BLaER1 (cell line): ENCODE data around the gene EPSTI1.
"Not testable (repeated sequence)": the region's sequence is repeated elsewhere in the genome, so short reads cannot be mapped to it uniquely, and the experiment has no call there.

Experiments
- H3K27ac ChIP-seq: shearing (Covaris generic); formaldehyde crosslinking; 2 replicates; pipeline ENCODE4 v1.8.1; 2022
- H3K27me3 ChIP-seq: shearing (Covaris generic); formaldehyde crosslinking; 2 replicates; pipeline ENCODE4 v1.8.1; 2022
- H3K36me3 ChIP-seq: shearing (Covaris generic); formaldehyde crosslinking; 2 replicates; pipeline ENCODE4 v1.8.1; 2022
- H3K4me1 ChIP-seq: shearing (Covaris generic); formaldehyde crosslinking; 2 replicates; pipeline ENCODE4 v1.8.1; 2022
- H3K4me2 ChIP-seq: shearing (Covaris generic); formaldehyde crosslinking; 2 replicates; pipeline ENCODE4 v1.8.1; 2022
- H3K4me3 ChIP-seq: shearing (Covaris generic); formaldehyde crosslinking; 2 replicates; pipeline ENCODE4 v1.8.1; 2022
- H3K9ac ChIP-seq: shearing (Covaris generic); formaldehyde crosslinking; 2 replicates; pipeline ENCODE4 v1.8.1; 2022
- H3K9me3 ChIP-seq: shearing (Covaris generic); formaldehyde crosslinking; 2 replicates; pipeline ENCODE4 v1.8.1; 2022
- H4K20me1 ChIP-seq: shearing (Covaris generic); formaldehyde crosslinking; 2 replicates; pipeline ENCODE4 v1.8.1; 2022
- Cebpa-rat ChIP-seq: shearing (Covaris generic); IDR thresholded peaks from 2 replicates; pipeline ENCODE4 v1.8.1; 2022

The EPSTI1 gene

DNA sequence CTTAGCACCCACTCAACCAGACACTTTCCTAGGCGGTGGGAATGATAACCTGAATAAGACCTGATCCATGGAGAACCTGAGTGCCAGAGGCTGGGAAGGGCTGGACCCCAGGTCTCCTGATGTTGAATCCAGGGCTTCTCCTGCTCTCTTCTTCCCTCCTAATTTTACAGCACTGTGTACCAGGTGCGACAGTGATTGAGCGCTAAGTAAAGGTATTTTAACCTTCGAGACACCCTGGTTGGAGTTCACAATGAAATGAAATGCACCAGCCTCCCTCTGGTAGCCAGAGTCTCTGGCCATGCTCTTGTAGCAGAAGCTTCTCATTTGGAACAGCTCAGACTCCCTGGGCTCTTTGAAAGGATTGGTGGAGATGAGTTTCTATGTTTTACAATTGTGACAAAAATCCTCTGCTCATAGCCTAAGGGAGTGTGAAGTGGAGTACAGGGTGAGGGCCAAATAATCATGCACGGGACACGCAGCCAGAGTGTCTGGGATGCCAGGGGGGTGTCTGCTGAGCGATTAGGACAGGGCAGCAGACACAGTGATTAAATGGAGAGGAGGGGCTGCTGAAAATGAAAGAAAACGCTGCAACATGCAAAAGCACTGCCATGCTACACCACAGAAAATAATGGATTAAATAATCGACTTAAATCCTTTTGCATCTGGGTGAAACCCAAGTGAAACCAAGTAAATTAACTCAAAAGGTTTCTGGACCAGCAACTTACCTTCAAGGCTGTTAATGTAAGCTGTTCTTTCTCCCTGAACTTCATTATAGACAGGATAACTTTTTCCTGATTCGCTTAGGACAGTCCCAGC is 126.9 kb downstream of the EPSTI1 start:
- Histone ChIP-seq H3K4me1 (no peaks in the 10 kb centered on the region), H3K36me3 (no peaks in the 10 kb centered on the region), H3K4me2 (no peak overlapping the region), H4K20me1 (no peaks in the 10 kb centered on the region), H3K27ac (no peak overlapping the region), H3K9ac (no peak overlapping the region), H3K27me3 (no peaks in the 10 kb centered on the region), H3K9me3 (no peaks in the 10 kb centered on the region), H3K4me3 (no peak overlapping the region)
- no peak for TF ChIP-seq Cebpa-rat

DNA sequence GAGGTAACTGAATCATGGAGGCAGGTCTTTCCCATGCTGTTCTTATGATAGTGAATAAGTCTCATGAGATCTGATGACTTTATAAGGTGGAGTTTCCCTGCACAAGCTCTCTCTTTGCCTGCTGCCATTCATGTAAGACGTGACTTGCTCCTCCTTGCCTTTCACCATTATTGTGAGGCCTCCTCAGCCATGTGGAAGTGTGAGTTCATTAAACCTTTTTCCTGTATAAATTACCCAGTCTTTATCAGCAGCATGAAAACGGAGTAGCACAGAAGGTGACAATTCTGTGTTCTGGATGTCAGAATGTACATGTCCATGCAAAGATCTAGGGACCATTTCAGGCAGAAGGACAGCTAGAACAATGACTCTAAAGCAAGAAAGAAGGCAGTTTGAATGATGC is 129.7 kb downstream of the EPSTI1 start:
- H3K27me3 ChIP-seq, H4K20me1 ChIP-seq, H3K9ac ChIP-seq, H3K4me2 ChIP-seq, H3K9me3 ChIP-seq, H3K36me3 ChIP-seq, H3K27ac ChIP-seq, H3K4me3 ChIP-seq, H3K4me1 ChIP-seq: not testable (repeated sequence)

DNA sequence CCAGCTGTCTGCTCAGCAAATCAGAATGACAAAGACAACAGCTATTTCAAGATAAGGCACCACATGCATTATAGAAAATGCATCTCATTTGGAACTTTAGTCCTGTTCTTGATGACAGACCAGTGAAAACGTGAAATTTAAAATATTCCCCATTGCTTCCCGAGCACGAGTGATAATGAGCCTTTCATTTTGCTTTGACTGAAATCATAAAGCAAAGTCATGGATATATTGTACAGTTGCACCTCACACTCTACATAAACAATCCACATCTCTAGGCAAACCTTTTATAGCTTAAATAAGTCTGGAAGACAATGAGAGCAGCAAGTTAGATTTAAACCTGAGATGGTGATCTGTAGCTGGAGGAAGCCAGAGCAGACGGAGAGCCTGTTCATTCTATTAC is 131.6 kb downstream of the EPSTI1 start:
- no peaks in the 10 kb centered on the region for H3K27me3 ChIP-seq
- H3K9ac ChIP-seq, result no peak overlapping the region
- no peaks in the 10 kb centered on the region for H3K4me1 ChIP-seq
- H3K4me2 ChIP-seq, result no peak overlapping the region
- TF ChIP-seq Cebpa-rat, result no peak
- no peaks in the 10 kb centered on the region for H3K36me3 ChIP-seq
- H3K27ac ChIP-seq, result no peak overlapping the region
- no peaks in the 10 kb centered on the region for H4K20me1 ChIP-seq
- H3K4me3 ChIP-seq, result no peak overlapping the region
- H3K9me3 ChIP-seq, result no peaks in the 10 kb centered on the region

DNA sequence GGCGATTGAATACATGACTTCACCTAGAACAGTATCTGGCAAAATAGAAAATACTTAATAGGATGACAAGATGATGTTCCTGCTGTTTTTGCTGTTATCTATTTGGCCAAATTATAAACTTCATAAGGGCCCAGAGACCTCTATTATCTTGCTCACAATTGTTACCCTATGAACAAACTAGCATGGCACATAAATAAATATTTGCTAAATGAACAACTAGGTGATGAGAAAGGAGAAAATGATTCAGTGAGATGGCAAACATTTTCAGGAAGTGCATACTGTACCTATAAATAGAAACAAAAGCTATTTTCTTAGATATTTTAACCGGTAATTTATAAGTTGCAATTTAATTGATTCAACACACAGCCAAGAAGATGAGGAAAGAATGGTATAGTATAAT is 132.3 kb downstream of the EPSTI1 start:
- H3K27me3 ChIP-seq, result no peaks in the 10 kb centered on the region
- H4K20me1 ChIP-seq, result no peaks in the 10 kb centered on the region
- H3K4me3 ChIP-seq, result no peak overlapping the region
- H3K9me3 ChIP-seq, result no peaks in the 10 kb centered on the region
- no peak overlapping the region for H3K4me2 ChIP-seq
- H3K9ac ChIP-seq, result no peak overlapping the region
- no peak overlapping the region for H3K27ac ChIP-seq
- H3K4me1 ChIP-seq, result no peaks in the 10 kb centered on the region
- H3K36me3 ChIP-seq, result no peaks in the 10 kb centered on the region
- TF ChIP-seq Cebpa-rat, result no peak

DNA sequence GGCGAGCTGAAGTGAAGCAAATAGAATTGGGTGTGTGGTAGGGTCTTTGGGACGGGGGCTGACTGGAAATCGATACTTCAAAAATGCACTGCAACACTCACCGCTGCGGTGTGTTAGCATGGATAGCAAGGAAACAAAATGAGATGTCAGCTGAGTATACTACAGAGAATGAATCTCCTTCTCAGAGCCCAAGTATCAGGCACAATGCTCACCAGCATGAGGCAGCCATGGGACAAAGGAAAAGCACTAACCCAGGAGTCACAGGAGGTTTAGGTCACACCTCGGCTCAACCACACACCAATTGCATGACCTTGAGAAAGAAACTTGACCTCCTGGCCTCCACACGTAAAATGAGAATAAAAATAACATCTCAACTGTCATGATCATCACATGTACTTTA is 136.6 kb downstream of the EPSTI1 start:
- Histone ChIP-seq H3K9me3 (no peaks in the 10 kb centered on the region), H3K36me3 (no peaks in the 10 kb centered on the region), H3K9ac (no peak overlapping the region), H3K27ac (no peak overlapping the region), H3K4me1 (no peaks in the 10 kb centered on the region), H4K20me1 (no peaks in the 10 kb centered on the region), H3K4me3 (no peak overlapping the region), H3K27me3 (no peaks in the 10 kb centered on the region), H3K4me2 (no peak overlapping the region)
- no peak for TF ChIP-seq Cebpa-rat

DNA sequence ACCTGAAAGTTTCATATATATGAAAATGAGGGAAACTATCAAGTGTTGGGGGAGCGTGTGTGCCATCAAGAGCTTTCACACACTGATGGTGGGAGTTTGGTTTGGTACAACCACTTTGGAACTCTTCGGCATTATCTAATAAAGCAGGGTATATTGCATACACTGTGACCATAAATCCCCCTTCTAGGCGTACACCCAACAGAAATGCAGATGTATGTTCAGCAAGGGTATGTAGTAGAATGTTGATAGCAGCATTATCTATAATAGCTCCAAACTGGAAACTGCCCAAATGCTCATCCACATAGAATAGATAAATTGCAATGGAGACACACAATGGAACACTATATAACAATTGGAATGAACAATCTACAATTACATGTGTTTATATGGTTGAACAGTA is 139.9 kb downstream of the EPSTI1 start:
- H3K36me3 ChIP-seq, result no peaks in the 10 kb centered on the region
- H4K20me1 ChIP-seq, result no peaks in the 10 kb centered on the region
- H3K4me2 ChIP-seq, result no peak overlapping the region
- no peak overlapping the region for H3K9ac ChIP-seq
- no peaks in the 10 kb centered on the region for H3K27me3 ChIP-seq
- no peaks in the 10 kb centered on the region for H3K4me1 ChIP-seq
- no peaks in the 10 kb centered on the region for H3K9me3 ChIP-seq
- no peak for TF ChIP-seq Cebpa-rat
- H3K27ac ChIP-seq, result no peak overlapping the region
- no peak overlapping the region for H3K4me3 ChIP-seq

DNA sequence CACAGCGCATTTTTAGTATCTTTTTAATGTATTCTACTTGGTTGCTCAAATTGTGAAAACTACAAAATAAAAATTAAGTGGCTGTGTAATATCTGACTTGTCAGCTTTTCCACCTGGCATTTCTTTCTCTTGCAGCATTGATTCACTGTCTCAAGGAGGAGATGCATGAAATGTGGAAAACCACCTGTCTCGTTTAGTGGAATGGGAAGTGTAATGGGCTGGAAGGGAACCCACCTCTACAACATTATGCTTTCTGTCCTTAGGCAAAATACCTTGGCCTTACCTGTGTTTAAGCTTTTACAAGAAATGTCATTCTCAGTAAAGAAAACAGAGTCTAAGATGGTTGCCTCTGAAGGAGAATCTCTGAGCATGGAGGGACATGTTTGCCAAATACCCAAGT is 142.8 kb downstream of the EPSTI1 start:
- H3K4me1 ChIP-seq, result no peaks in the 10 kb centered on the region
- no peaks in the 10 kb centered on the region for H3K9me3 ChIP-seq
- no peak overlapping the region for H3K9ac ChIP-seq
- TF ChIP-seq Cebpa-rat, result no peak
- H3K4me3 ChIP-seq, result no peak overlapping the region
- H3K27me3 ChIP-seq, result no peaks in the 10 kb centered on the region
- H3K4me2 ChIP-seq, result no peak overlapping the region
- H4K20me1 ChIP-seq, result no peaks in the 10 kb centered on the region
- H3K27ac ChIP-seq, result no peak overlapping the region
- no peaks in the 10 kb centered on the region for H3K36me3 ChIP-seq

DNA sequence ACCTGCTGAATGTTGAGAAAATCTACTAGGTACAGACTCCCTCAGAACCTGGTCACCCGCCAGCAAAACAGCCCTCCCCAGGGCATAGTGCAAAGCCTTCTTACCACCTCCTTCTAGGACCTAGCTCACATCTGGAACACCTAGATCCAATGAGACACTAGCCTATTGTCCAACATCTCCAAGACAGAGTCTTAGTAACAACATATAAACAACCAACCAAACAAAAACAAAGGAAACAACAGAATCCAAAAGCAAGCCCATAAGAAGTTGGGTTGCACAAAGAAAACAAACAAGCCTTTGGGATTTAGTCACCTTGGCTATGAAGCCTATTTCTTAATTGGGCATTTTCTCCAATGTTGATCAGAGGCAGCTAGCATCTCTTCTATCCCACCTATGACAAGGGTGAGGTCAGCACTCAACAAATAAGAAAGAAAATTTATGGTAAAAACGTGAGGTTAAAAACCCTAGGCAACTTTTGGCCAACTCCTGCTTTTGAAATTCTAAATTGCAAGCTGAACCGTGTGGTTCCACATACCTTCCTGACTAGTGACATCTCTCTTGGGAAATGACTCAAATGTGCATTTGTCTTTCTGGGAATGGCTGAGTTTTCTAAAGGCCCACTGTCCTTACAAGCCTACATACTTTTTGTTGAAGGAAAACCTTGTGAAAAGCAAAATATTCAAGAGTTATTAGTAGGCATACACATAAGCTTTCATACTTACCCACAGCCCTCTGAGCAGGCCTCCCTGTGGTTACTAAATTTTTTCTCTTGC is 144.0 kb downstream of the EPSTI1 start:
- H3K27me3 ChIP-seq, result no peaks in the 10 kb centered on the region
- no peaks in the 10 kb centered on the region for H3K9me3 ChIP-seq
- TF ChIP-seq Cebpa-rat, result no peak
- H4K20me1 ChIP-seq, result no peaks in the 10 kb centered on the region
- H3K27ac ChIP-seq, result no peak overlapping the region
- H3K4me3 ChIP-seq, result no peak overlapping the region
- no peak overlapping the region for H3K9ac ChIP-seq
- H3K4me2 ChIP-seq, result no peak overlapping the region
- H3K36me3 ChIP-seq, result no peaks in the 10 kb centered on the region
- H3K4me1 ChIP-seq, result no peaks in the 10 kb centered on the region

DNA sequence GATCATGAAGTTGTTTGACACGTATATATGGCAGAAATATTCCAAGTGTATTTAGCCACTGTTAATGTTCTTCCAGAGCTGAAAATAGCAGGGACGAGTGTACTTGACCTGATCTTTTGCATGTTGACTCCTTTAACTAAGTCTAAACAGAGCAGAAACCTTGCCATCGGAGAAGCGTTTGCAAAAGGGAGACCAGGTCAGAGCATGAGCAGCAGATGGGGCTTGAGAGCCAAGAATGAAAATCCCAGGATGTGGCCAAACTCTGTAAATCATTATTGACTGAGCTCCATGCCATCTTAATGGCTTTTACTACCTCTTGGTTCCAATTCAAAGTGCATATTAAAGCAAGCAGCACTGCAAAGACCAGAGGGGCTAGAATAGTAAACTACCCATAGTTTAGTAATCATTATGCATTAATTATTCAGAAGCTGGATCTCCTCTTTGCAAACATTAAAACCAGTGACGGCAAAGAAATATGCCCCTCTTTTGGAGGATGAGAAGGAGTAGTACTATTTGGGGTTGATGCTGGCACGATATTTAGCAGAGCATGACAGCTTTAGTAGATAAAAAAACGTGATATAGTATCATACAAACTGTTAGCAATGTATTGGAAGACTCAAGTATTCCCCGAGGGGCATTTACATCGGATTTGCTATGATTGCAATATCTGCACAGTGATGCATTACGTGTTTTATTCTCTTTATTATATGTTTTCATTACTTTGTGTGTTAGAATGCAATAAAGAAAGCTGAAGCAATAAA is 154.9 kb downstream of the EPSTI1 start:
- H3K9ac ChIP-seq, result no peak overlapping the region
- no peak overlapping the region for H3K4me2 ChIP-seq
- no peaks in the 10 kb centered on the region for H3K9me3 ChIP-seq
- no peaks in the 10 kb centered on the region for H3K27me3 ChIP-seq
- H3K4me3 ChIP-seq, result no peak overlapping the region
- H3K4me1 ChIP-seq, result no peaks in the 10 kb centered on the region
- H4K20me1 ChIP-seq, result no peaks in the 10 kb centered on the region
- no peak overlapping the region for H3K27ac ChIP-seq
- no peaks in the 10 kb centered on the region for H3K36me3 ChIP-seq
- TF ChIP-seq Cebpa-rat, result no peak
